Measurements from ENCODE around the gene RAD51B. TPM values are rescaled to one million over a fixed set of nuclear protein-coding genes. Genes with fewer than 3 reads are reported as not detected.

Gene RAD51B
- total and polyA plus RNA-seq, 9 of the 15 experiments (the other 6 are each of a cell fraction or from before 2014, with no cell fraction given) = 8.5 to 17.3 (median 11.3) TPM

DNA sequence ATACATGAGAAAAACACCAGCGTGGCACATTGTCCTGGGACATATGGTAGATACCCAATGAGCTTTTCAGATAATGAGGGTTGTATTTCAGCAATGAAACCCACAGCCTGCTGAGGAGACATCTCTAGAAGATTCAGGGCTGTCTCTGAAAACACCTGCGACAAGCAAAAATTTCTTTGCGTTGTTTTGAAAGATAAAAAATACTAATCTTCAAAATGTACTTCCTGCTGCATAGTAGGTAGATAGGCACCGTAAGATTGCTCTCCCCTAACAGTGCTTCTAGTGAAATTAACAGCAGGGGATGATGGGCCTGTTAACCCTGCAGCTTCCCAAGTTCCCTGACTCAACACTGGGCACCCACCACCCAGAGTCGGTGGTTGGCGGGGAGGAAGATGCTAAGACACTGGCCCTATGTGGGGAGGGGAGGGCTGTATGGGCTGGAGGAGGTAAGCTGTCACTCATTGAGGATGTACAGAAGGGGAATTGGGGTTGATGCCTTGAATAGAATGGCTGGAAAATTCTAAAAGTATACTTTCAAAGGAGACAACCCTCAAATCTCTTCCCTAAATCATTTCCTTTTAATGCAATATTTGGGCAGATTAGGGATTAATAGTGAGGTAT is 953.3 kb downstream of the RAD51B start:
- no peaks in the 10 kb centered on the region for H3K9me1 ChIP-seq (ENCODE audit: control insufficient read depth, insufficient read depth, low read length)
- in situ Hi-C loops (cut with MboI) = no loop called here
- no peaks in the 10 kb centered on the region for H3K27me3 ChIP-seq (ENCODE audit: control insufficient read depth in 2 of 2, insufficient read depth in 2 of 2, low read length in 2 of 2)
- no peak for FAIRE-seq
- H3K4me3 ChIP-seq = no peak overlapping the region
- no peak overlapping the region for H3K27ac ChIP-seq (ENCODE audit: extremely low read depth, low read depth, low read length)
- H3K4me1 ChIP-seq (replicated peaks in 1 of 2; ENCODE audit: control insufficient read depth in 2 of 2, insufficient read depth in 2 of 2, low read length in 2 of 2) = no peaks in the 10 kb centered on the region; a peak in 2 of 5 replicates
- ATAC-seq = no peak
- 0 out of 2 replicates have a peak, but pooled peaks have one; percentile 9 for TF ChIP-seq CBFA2T3 (IDR thresholded peaks at IDR 0.05)
- no peak for TF ChIP-seq FOXJ2 (tag; IDR thresholded peaks at IDR 0.05)
- TF ChIP-seq, protein P1, sequence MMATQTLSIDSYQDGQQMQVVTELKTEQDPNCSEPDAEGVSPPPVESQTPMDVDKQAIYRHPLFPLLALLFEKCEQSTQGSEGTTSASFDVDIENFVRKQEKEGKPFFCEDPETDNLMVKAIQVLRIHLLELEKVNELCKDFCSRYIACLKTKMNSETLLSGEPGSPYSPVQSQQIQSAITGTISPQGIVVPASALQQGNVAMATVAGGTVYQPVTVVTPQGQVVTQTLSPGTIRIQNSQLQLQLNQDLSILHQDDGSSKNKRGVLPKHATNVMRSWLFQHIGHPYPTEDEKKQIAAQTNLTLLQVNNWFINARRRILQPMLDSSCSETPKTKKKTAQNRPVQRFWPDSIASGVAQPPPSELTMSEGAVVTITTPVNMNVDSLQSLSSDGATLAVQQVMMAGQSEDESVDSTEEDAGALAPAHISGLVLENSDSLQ (IDR thresholded peaks at IDR 0.05) = peak; percentile 54
- TF ChIP-seq, protein P2, sequence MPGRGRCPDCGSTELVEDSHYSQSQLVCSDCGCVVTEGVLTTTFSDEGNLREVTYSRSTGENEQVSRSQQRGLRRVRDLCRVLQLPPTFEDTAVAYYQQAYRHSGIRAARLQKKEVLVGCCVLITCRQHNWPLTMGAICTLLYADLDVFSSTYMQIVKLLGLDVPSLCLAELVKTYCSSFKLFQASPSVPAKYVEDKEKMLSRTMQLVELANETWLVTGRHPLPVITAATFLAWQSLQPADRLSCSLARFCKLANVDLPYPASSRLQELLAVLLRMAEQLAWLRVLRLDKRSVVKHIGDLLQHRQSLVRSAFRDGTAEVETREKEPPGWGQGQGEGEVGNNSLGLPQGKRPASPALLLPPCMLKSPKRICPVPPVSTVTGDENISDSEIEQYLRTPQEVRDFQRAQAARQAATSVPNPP (IDR thresholded peaks at IDR 0.05; ENCODE audit: borderline replicate concordance, insufficient read depth, insufficient read length) = no peak
- no peak for TF ChIP-seq ZNF165 (CRISPR knock-in tag; IDR thresholded peaks at IDR 0.05; ENCODE audit: borderline replicate concordance)
- no peaks in the 10 kb centered on the region for H4K20me1 ChIP-seq (replicated peaks; ENCODE audit: control insufficient read depth, insufficient read depth, low read length)
- H3K9ac ChIP-seq (ENCODE audit: insufficient read depth in 1 of 2, low read depth in 2 of 2, low read length in 2 of 2) = no peak overlapping the region
- DNase-seq (ENCODE audit: extremely low read depth in 1 of 4, low spot score in 3 of 4) = no peak
- H3K4me2 ChIP-seq (ENCODE audit: insufficient read depth, low read length) = no peak overlapping the region
- no TSS peak for BruUV-seq (replicated peaks)
- no peaks in the 10 kb centered on the region for H3K36me3 ChIP-seq (ENCODE audit: control insufficient read depth, insufficient read depth, low read length)
- no peaks in the 10 kb centered on the region for H3K9me3 ChIP-seq (replicated peaks; ENCODE audit: control insufficient read depth, insufficient read depth, low read depth, low read length)
- CTCF ChIA-PET (ENCODE audit: low intra/inter-chr PET ratio) = no interaction called here
- no peaks in the 10 kb centered on the region for H3K79me2 ChIP-seq (ENCODE audit: control insufficient read depth, insufficient read depth, low read length)
- intact Hi-C loops (cut with micrococcal nuclease) = no loop called here
- POLR2A ChIA-PET = interaction anchor here (0.6 to 1.8 kb wide), 4 partner anchors 15 to 194 kb away, joined by 3 to 7 read pairs (median 4); no protein-coding TSS in a partner anchor
- H2AFZ ChIP-seq (ENCODE audit: low read depth, low read length) = no peak overlapping the region
- 31% methylated on average over 6 of the region's 6 CpGs for WGBS (ENCODE audit: insufficient coverage, low coverage, missing lambda C conversion rate)

Measured in K562 (cell line).